Measurements from ENCODE around the gene TMEM190. TPM values are rescaled to one million over a fixed set of nuclear protein-coding genes. Genes with fewer than 3 reads are reported as not detected.

Gene TMEM190
- total and polyA plus RNA-seq, 9 of the 15 experiments (the other 6 are each of a cell fraction or from before 2014, with no cell fraction given), result not detected

DNA sequence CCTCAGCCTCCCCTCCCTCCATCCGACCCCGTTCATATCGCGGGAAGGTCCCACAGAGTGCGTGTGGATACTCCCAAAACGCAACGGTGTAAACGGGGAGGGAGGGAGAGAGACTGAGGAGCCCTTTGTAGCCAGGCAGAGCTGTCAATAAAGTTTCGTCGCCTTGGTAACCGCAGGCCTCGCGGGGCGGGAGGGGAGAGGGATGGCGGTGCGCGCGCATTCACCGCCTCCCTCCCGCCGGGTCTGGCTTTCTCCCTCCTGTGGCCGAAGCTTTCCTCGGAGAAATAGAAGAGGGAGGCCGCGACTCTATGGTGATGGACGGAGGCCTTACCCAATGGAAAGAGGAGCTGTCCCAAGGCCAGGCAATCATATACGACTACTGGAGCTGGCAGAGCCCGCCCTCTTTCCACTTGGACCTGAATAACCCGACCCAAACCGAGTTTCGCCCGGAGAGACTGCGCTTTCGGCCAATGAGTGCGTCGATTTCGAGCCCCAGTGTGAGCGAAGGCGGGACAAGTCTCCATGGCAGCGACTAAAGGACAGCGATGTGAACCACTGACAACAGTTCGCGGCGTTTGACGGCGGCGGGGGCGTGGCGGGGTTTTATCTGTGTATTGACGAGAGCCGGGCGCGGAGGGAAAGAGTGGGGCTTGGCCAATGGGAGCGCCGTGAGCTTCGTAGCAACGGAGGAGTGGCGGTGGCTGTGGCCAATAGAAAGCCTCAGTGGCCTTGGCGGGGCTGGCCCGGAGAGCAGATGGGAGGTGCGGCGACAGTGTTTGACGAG is 37.3 kb upstream of the TMEM190 start, which contains the start of gene KMT5C (continued):
- TF ChIP-seq HCFC1 (IDR thresholded peaks at IDR 0.05; ENCODE audit: low read depth, low read length) (no peak; the same call in 1 of the 2 replicates), FOS (IDR thresholded peaks at IDR 0.05; ENCODE audit: extremely low read depth, insufficient read length) (peak; percentile 95), ETV5 (CRISPR knock-in tag; IDR thresholded peaks at IDR 0.05; ENCODE audit: low read depth) (no peak), ZBTB1 (CRISPR knock-in tag; IDR thresholded peaks at IDR 0.05; ENCODE audit: borderline replicate concordance, low read depth) (no peak), GATAD2B (IDR thresholded peaks at IDR 0.05; ENCODE audit: borderline replicate concordance) (no peak), HDGF (IDR thresholded peaks at IDR 0.05) (no peak), ZNF124 (CRISPR knock-in tag; IDR thresholded peaks at IDR 0.05) (no peak), ZBTB17 (CRISPR knock-in tag; IDR thresholded peaks at IDR 0.05) (no peak), CXXC5 (CRISPR knock-in tag; IDR thresholded peaks at IDR 0.05) (peak; percentile 98), EP400 (IDR thresholded peaks at IDR 0.05) (peak; percentile 42), SLC30A9 (CRISPR knock-in tag; IDR thresholded peaks at IDR 0.05) (no peak), JUN (IDR thresholded peaks at IDR 0.05; ENCODE audit: borderline replicate concordance, low read depth, low read length) (no peak), JUN (CRISPR knock-in tag; IDR thresholded peaks at IDR 0.05; ENCODE audit: borderline replicate concordance) (no peak), TEAD4 (IDR thresholded peaks at IDR 0.05; ENCODE audit: low read length) (no peak), TEAD4 (CRISPR knock-in tag; IDR thresholded peaks at IDR 0.05; ENCODE audit: borderline replicate concordance) (no peak), MYBL2 (IDR thresholded peaks at IDR 0.05; ENCODE audit: low read depth) (no peak), MYBL2 (CRISPR knock-in tag; IDR thresholded peaks at IDR 0.05; ENCODE audit: borderline replicate concordance) (no peak), SMAD1 (IDR thresholded peaks at IDR 0.05; ENCODE audit: low read depth, low read length, partially characterized antibody) (peak; percentile 34), ZSCAN32 (CRISPR knock-in tag; IDR thresholded peaks at IDR 0.05) (no peak), GTF2A2 (tag; IDR thresholded peaks at IDR 0.05) (no peak), RBM39 (optimal IDR thresholded peaks at IDR 0.05; ENCODE audit: low read depth, low read length) (no peak), ZFP36 (IDR thresholded peaks at IDR 0.05; ENCODE audit: low read depth, low read length, partially characterized antibody) (no peak), GTF2F1 (IDR thresholded peaks at IDR 0.05; ENCODE audit: low read depth, low read length) (peak; percentile 12; the same call in 1 of the 2 replicates), KDM2B (CRISPR knock-in tag; IDR thresholded peaks at IDR 0.05) (no peak), POLR2H (tag; IDR thresholded peaks at IDR 0.05; ENCODE audit: low read depth) (peak; percentile 56), XRCC3 (IDR thresholded peaks at IDR 0.05) (no peak), CCNT2 (IDR thresholded peaks at IDR 0.05; ENCODE audit: borderline replicate concordance, extremely low read depth, insufficient read length, low read depth, low read length) (no peak)
- TF ChIP-seq, protein P1, sequence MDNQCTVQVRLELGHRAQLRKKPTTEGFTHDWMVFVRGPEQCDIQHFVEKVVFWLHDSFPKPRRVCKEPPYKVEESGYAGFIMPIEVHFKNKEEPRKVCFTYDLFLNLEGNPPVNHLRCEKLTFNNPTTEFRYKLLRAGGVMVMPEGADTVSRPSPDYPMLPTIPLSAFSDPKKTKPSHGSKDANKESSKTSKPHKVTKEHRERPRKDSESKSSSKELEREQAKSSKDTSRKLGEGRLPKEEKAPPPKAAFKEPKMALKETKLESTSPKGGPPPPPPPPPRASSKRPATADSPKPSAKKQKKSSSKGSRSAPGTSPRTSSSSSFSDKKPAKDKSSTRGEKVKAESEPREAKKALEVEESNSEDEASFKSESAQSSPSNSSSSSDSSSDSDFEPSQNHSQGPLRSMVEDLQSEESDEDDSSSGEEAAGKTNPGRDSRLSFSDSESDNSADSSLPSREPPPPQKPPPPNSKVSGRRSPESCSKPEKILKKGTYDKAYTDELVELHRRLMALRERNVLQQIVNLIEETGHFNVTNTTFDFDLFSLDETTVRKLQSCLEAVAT (IDR thresholded peaks at IDR 0.05), result peak in 1 of 2 experiments; percentile 97; a peak in 2 of 4 replicates
- TF ChIP-seq, protein P2, sequence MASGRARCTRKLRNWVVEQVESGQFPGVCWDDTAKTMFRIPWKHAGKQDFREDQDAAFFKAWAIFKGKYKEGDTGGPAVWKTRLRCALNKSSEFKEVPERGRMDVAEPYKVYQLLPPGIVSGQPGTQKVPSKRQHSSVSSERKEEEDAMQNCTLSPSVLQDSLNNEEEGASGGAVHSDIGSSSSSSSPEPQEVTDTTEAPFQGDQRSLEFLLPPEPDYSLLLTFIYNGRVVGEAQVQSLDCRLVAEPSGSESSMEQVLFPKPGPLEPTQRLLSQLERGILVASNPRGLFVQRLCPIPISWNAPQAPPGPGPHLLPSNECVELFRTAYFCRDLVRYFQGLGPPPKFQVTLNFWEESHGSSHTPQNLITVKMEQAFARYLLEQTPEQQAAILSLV (tag; IDR thresholded peaks at IDR 0.05), result no peak
- TF ChIP-seq, protein P3, sequence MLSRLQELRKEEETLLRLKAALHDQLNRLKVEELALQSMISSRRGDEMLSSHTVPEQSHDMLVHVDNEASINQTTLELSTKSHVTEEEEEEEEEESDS (CRISPR knock-in tag; IDR thresholded peaks at IDR 0.05), result no peak

All from K562 (cell line).